NB4 (cell line): ENCODE data around the gene GPSM1.

ENCODE experiments used
- DNase-seq: peaks from one replicate; pipeline ENCODE4 v3.0.0; 2010; ENCODE audit warnings: low read depth
- H3K4me3 ChIP-seq: one replicate; pipeline ENCODE4 v1.5.1; 2011; ENCODE audit warnings: mild to moderate bottlenecking, low read depth, low read length, moderate library complexity
- MYC ChIP-seq: IDR thresholded peaks from 2 replicates; pipeline ENCODE4 v1.6.1; 2011; ENCODE audit warnings: low read depth, low read length
- POLR2A ChIP-seq: IDR thresholded peaks from 2 replicates; pipeline ENCODE4 v1.6.1; 2011; ENCODE audit warnings: mild to moderate bottlenecking; ENCODE audit not compliant: insufficient read length; ENCODE audit errors: extremely low read depth
- TF ChIP-seq, protein P1 (sequence below): IDR thresholded peaks from one replicate; pipeline ENCODE4 v1.5.1; 2012; ENCODE audit warnings: low read depth, low read length
- TF ChIP-seq, protein P2 (sequence below): IDR thresholded peaks from 2 replicates; pipeline ENCODE4 v1.6.1; 2011; ENCODE audit warnings: low read depth, low read length

Gene GPSM1

DNA sequence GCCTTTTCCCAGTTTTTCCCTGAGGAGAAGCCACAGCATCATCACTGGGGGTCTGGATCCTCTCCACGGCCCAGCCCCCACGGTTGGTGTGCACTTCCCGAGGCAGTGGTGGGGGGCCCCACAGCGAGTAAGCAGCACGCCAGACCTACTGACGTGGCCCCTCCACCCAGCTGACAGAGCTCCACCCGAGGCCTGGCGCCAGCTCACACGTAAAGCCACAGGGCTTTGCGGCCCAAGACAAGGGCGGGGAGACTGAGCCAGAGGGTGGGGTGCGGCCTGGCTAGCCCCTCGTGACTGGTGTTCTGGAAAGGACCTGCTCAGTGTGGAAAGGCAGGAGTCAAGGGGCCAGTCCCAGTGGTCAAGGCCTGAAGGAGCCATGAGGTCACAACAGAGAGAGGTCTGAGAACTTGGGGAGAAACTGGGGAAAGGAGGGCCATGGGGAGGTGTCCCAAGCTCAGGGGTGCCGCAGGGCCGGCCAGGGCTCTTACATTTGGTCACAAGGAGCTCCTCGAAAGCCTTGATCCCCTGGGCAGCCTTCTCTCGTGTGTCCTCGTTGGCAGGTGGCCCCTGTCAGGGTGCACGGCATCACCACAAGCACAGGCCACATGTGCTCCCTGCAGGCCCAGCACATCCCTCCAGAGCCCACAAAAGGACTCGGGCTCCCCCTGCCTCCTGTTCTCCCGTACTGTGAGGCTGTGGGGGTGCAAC is 67.1 kb downstream of the GPSM1 start:
- TF ChIP-seq, protein P1, sequence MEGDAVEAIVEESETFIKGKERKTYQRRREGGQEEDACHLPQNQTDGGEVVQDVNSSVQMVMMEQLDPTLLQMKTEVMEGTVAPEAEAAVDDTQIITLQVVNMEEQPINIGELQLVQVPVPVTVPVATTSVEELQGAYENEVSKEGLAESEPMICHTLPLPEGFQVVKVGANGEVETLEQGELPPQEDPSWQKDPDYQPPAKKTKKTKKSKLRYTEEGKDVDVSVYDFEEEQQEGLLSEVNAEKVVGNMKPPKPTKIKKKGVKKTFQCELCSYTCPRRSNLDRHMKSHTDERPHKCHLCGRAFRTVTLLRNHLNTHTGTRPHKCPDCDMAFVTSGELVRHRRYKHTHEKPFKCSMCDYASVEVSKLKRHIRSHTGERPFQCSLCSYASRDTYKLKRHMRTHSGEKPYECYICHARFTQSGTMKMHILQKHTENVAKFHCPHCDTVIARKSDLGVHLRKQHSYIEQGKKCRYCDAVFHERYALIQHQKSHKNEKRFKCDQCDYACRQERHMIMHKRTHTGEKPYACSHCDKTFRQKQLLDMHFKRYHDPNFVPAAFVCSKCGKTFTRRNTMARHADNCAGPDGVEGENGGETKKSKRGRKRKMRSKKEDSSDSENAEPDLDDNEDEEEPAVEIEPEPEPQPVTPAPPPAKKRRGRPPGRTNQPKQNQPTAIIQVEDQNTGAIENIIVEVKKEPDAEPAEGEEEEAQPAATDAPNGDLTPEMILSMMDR: no peak
- no peak for TF ChIP-seq MYC
- TF ChIP-seq POLR2A: no peak
- TF ChIP-seq, protein P2, sequence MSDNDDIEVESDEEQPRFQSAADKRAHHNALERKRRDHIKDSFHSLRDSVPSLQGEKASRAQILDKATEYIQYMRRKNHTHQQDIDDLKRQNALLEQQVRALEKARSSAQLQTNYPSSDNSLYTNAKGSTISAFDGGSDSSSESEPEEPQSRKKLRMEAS: no peak
- no peak overlapping the region for H3K4me3 ChIP-seq
- no peak for DNase-seq

DNA sequence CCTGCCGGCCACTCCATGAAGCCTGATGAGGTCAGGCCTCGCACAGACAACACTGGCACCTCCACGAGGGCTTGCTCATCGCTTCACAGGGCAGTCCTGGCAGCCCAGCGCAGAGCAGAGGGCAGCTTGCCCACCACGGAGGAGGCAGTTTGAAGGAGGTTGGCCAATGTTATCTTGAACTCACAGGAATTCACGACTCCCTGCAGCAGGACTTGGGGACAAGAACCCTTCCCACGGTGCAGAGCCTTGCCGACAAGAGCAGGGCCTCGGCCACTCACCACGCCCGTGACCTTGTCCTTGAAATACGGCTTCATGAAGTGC is 67.6 kb downstream of the GPSM1 start:
- TF ChIP-seq, protein P1: no peak
- no peak for TF ChIP-seq MYC
- TF ChIP-seq, protein P2: no peak
- TF ChIP-seq POLR2A: no peak
- no peak overlapping the region for H3K4me3 ChIP-seq
- DNase-seq: no peak

DNA sequence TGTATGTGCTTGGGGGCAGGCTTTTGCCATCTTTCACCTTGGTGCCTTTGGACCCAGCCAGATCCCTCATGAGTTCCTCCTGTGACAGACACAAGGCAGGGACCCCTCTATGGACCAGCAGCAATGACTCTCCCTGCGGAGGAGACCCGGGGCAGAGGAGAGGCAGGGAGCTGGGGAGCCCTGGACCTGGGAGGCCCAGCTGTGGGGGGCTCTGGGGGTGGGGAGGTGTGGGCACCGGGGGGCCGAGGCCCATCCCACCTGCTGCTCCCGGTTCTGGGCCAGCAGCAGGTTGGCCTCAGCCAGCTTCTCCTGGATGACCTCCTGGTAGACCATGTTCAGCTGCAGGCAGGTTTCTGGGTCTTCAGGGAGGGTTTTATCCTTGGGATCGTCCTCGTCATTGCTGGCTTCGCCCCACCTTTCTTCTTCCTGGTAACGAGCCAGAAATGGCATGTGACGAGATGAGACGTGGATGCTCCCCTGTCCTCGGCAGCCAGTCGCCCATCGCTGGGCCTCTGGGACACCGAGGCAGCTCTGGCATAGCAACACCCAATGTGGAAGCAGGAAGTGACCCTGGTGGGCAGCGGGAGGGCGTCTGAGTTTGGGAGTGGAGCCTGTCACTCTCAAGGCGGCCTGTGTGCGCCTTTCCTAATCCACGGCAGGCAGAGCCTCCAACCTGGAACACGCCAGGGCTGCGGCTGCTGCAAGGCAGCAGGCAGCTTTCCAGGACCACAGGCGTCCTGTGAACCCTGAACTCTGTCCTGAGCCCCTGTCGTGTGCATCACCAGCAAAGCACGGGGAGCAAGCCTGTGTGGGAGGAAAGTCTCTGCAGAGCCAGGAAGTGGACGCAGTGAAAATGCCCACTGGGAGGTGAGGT is 68.2 kb downstream of the GPSM1 start:
- TF ChIP-seq MYC (no peak), POLR2A (no peak)
- TF ChIP-seq, protein P2: no peak
- TF ChIP-seq, protein P1: no peak
- no peak for DNase-seq

DNA sequence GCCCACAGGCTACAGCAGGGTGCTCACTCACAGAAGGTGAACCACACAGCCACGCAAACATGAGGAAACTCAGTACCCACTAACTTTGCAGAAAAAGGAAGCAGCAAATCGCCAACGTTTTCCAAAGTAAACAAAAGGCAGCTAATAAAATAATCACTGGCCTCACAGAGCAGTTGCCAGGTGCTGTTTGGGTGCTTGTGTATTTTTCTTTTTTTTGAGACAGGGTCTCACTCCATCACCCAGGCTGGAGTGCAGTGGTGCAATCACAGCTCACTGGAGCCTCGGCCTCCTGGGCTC is 68.8 kb downstream of the GPSM1 start:
- TF ChIP-seq POLR2A: no peak
- no peak for TF ChIP-seq MYC
- TF ChIP-seq, protein P1: no peak
- TF ChIP-seq, protein P2: no peak
- no peak for DNase-seq
- no peak overlapping the region for H3K4me3 ChIP-seq

More for the DNA sequence above, 68.2 kb downstream of the GPSM1 start:
- H3K4me3 ChIP-seq: no peak overlapping the region

DNA sequence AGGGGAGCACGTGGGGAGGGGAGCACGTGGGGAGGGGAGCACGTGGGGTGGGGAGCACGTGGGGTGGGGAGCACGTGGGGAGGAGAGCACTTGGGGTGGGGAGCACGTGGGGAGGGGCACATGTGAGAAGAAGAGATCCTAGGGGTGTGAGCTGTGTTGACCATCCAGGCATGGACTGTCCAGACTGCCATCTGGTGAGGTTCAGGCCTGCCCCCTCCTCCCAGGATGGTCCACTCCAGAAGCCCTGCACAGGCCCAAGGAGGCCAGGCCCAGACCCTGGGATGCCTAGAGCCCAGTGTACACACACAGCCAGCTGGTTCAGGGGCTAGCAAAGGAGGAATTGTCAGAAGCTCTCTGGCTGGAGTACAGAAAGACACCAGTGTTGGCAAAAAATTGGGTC is 70.3 kb downstream of the GPSM1 start:
- no peak overlapping the region for H3K4me3 ChIP-seq
- no peak for DNase-seq
- TF ChIP-seq, protein P2: no peak
- TF ChIP-seq MYC (no peak), POLR2A (no peak)
- TF ChIP-seq, protein P1: no peak
